Right kidney (tissue), 9 donors: ENCODE results near the gene IFT122.
A peak's percentile ranks its signal among the peaks of the same experiment; 100 is the strongest.
"Not testable (repeated sequence)": the region's sequence is repeated elsewhere in the genome, so short reads cannot be mapped to it uniquely, and the experiment has no call there.

Source experiments
- DNase-seq: peaks from one replicate; pipeline ENCODE4 v3.0.0-alpha.2; 2016
- long read RNA-seq, 8 donors: transcript quantifications; one replicate each; lab custom pipeline, GENCODE V29; 2026

Gene IFT122, protein sequence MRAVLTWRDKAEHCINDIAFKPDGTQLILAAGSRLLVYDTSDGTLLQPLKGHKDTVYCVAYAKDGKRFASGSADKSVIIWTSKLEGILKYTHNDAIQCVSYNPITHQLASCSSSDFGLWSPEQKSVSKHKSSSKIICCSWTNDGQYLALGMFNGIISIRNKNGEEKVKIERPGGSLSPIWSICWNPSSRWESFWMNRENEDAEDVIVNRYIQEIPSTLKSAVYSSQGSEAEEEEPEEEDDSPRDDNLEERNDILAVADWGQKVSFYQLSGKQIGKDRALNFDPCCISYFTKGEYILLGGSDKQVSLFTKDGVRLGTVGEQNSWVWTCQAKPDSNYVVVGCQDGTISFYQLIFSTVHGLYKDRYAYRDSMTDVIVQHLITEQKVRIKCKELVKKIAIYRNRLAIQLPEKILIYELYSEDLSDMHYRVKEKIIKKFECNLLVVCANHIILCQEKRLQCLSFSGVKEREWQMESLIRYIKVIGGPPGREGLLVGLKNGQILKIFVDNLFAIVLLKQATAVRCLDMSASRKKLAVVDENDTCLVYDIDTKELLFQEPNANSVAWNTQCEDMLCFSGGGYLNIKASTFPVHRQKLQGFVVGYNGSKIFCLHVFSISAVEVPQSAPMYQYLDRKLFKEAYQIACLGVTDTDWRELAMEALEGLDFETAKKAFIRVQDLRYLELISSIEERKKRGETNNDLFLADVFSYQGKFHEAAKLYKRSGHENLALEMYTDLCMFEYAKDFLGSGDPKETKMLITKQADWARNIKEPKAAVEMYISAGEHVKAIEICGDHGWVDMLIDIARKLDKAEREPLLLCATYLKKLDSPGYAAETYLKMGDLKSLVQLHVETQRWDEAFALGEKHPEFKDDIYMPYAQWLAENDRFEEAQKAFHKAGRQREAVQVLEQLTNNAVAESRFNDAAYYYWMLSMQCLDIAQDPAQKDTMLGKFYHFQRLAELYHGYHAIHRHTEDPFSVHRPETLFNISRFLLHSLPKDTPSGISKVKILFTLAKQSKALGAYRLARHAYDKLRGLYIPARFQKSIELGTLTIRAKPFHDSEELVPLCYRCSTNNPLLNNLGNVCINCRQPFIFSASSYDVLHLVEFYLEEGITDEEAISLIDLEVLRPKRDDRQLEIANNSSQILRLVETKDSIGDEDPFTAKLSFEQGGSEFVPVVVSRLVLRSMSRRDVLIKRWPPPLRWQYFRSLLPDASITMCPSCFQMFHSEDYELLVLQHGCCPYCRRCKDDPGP
- long read RNA-seq, donor 1, partial matches to known transcripts, result 6 of 7 reads
- long read RNA-seq, donor 1, other reads (novel, unspliced or antisense), result 0 of 7 reads
- long read RNA-seq, donor 2, result 0 reads
- long read RNA-seq, donor 3, partial matches to known transcripts, result 0 of 2 reads
- long read RNA-seq, donor 3, other reads (novel, unspliced or antisense), result 0 of 2 reads
- long read RNA-seq, donor 4, partial matches to known transcripts, result 5 of 10 reads
- long read RNA-seq, donor 4, other reads (novel, unspliced or antisense), result 0 of 10 reads
- long read RNA-seq, donor 5, transcript IFT122-227 (6 exons, 2,854 nt), result major isoform, 5 of 6 reads
- long read RNA-seq, donor 5, partial matches to known transcripts, result 0 of 6 reads
- long read RNA-seq, donor 5, other reads (novel, unspliced or antisense), result 0 of 6 reads
- long read RNA-seq, donor 6, partial matches to known transcripts, result 10 of 14 reads
- long read RNA-seq, donor 6, other reads (novel, unspliced or antisense), result 0 of 14 reads
- long read RNA-seq, donor 7, partial matches to known transcripts, result 0 of 4 reads
- long read RNA-seq, donor 7, other reads (novel, unspliced or antisense), result 0 of 4 reads
- long read RNA-seq, donor 8, partial matches to known transcripts, result 0 of 5 reads
- long read RNA-seq, donor 8, other reads (novel, unspliced or antisense), result 0 of 5 reads

DNA sequence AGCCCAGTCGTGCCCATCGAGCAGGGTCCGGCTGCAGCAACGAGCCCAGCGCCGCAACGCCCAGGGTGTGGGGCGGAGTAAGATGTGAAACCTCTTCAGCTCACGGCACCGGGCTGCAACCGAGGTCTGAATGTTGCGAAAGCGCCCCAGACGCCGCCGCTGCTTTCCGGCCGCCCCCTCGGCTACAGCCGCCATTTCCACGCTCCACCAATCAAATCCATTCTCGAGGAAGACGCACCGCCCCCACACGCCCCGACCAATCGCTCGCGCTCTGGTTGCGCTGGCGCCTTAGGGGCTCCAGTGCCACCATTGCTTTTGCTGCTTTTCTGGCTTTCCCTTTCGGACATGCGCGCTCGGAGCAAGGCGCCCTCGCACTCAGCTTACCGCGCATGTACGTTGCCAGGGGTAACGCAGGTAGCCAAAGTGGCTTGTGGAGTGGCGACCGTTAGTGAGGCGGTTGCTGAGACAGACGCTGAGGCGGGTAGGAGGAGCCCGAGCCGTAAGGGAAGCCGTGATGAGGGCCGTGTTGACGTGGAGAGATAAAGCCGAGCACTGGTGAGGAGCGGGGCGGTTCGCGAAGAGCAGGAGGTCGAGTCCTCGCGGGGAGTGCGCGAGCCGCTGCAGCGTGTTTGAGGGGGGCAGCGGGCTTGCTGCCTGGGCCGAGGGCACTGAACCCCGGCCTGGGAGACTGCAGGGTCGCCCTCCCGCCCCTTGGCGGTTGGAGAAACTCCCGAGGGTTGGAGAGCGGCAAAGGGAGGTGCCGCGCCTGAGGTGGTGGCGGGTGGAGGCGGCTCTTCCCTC is at the start of gene IFT122, which contains the start of gene MBD4:
TSS of gene IFT122 (plus strand) at position 408 of the 801 bp plus-strand sequence. CDS start at position 515, 107 bp downstream.
TSS of gene MBD4 (minus strand) at position 132 of the 801 bp plus-strand sequence. CDS start at position 17, 115 bp downstream.
- DNase-seq, result peak; percentile 91

DNA sequence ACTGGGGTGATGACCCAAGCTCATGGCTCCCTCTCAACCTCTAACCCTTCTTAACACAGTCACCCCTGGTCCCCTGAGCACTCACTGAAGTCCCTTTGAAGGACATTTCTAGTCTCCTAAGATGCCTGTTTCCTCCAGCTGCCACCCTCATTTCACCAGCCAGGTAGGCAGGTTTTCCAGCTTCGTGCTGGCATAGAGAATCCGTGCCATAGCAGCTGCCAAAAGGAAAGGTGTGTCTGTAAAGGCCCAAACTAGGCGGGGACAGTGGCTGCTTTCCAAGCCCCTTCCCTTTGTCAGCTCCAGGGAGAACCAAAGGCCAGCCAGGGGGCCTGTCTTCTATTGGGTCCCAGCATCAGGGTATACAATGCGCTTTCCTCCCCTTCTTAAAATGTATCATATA is 48.4 kb upstream of the IFT122 start:
- DNase-seq, result not testable (repeated sequence)

DNA sequence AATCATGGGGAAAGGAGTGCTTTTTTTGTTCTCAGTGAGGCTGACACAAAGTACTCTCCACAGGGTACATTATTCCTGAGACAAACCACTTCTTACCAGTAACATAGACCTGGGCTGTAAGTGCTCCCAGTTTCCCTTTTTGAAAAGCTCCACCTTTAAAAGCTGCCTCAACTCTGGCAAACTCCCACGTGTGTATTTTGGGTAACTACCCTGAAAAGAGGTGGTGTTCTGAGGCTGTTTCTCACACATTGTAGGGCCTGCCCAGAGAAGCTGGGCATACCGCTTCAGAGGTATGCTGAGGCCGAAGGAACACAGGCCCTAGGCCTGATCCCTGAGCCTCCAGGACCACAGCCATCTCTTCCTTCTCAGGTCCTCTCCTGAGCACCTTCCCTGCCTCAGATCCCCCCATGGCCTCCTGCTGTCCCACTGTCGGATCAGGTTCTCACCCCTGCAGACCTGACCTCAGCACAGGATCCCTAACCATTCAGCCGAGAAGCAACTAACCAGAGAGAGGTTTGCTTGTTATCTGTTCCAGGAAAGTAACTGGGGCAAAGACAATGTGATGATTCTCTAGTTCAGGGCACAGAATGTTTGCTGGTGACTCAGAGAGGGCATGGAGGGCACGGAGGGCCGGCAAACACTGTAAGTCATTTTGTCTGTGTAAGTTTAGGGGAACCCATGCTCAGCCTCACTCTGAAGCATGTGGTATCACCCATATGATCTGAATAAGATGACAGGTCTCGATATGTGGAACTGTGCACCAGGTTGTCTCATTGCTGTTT is 47.7 kb upstream of the IFT122 start:
- not testable (repeated sequence) for DNase-seq

DNA sequence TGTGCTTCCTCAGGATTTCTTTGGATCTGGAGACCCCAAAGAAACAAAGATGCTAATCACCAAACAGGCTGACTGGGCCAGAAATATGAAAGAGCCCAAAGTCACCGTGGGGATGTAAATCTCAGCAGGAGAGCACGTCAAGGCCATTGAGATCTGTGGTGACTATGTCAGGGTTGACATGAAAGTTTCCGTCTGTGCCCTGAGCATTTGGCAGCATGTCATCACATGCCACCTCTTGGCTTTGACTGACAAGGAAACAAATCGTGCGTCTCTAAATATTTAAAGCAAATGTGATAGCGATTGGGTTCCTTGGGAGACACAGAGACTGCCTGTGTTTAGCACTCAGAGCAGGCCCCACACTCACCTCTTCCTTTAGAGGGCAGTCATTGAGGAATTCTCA is 46.8 kb upstream of the IFT122 start:
- no peak for DNase-seq

DNA sequence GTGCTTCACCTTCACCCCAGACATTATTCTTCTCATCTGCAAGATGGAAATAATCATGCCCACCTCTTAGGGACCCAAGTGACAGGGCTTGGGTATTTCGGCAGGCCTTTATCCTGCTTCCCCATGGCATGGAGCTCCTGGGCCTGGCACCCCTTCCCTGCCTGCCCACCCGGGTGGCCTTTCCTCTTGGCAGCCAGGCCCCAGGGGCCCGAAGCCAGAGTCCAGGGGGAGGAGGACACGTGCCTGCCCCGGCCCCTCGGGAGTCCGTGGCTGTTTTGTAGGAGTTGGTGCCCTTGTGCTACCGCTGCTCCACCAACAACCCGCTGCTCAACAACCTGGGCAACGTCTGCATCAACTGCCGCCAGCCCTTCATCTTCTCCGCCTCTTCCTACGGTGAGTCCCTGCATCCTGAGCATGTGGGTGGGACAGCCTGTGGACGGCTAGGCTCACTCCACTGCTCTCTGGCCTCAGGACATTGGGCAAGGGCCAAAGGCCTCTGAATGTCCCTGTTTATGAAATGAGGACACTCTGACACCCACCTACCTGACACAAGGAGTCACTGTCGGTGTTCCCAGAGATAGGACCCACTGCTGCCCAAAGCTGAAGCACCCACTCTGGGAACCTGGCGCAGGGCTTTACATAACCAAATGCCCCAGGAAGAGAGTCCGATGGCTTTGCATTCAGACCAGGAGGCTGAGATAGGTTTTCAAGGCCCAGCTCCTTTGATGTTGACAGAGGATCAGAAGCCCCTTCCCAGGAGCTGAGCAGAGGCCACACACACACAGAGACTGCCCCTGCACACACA is 46.1 kb upstream of the IFT122 start:
- DNase-seq, result not testable (repeated sequence)

DNA sequence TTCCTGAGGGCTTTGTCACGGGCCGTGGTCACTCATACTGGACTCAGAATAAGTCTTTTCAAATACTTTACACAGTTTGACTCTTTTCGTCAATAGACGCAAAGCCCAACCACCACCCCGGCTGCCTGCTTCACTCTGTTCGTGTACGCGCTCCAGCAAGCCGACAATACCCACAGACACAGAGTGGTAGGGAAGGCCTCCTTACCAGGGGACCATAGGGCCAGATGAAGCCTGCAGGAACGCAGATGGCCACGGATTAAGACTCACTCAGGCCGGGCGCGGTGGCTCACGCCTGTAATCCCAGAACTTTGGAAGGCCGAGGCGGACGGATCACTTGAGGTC is 41.2 kb upstream of the IFT122 start:
- no peak for DNase-seq

DNA sequence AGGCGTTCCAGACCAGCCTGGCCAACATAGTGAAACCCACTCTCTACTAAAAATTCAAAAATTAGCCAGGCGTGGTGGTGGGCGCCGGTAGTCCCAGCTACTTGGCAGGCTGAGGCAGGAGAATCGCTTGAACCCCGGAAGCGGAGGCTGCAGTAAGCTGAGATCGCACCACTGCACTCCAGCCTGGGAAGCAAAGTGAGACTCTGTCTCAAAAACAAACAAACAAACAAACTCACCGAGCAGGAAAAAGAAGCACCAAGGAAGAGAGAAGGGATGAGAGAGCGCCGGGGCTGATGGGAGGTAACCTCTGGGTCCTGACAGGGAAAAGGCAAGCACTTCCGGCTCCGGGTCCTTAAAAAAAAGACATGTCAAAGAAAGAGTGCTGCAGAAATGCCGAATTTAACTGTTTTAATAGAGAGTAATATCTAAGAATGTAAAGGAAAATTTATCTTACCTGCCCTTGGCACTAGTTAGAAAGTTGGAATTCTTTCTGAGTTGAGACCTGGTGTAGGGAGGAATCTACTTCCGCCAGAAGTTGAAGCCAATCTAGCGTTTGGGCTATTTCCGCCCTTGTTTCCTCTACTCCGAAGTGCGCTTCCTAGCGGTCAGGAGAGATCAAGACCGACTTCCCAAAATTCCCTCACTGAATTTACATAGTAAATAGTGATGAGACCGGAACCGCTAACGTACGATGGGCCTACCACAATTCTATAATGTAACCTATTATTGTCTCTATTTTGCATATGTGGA is 40.7 kb upstream of the IFT122 start:
- DNase-seq, result peak; percentile 92

DNA sequence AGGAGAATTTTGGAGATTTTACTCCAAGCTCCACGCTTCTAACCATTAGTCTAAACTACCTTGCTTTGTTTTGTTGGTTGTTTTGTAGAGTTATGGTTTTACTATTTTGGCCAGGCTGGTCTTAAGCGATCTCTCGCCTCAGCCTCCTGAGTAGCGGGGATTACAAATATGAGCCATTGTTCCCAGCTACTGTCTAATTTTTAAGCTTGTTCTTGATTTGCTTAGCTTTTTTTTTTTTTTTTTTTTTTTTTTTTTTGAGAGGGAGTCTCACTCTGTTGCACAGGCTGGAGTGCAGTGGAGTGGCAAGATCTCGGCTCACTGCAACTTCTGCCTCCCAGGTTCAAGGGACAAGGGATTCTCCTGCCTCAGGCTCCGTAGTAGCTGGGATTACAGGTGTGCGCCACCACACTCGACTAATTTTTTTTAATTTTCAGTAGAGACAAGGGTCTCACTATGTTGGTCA is 40.1 kb upstream of the IFT122 start:
- DNase-seq, result no peak

DNA sequence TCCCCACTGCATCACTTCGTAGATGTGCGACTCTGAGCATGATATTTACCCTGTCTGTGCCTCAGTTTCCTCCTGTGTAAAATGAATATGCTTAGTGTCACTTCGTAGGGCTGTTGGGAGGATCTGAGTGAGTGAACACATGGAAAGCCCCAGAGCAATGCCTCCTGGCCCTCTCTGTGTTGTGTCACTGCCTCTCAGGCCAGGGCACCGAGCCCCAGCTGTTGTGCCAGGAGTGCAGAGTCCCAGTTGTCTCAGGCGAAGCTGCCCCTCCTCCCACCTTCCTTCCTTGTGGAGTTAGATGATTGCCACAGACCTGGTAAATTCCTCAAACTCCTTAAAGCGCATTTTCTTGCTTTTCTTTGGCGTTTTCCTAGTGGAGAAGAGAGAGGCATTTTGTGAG is 37.8 kb upstream of the IFT122 start:
- no peak for DNase-seq

DNA sequence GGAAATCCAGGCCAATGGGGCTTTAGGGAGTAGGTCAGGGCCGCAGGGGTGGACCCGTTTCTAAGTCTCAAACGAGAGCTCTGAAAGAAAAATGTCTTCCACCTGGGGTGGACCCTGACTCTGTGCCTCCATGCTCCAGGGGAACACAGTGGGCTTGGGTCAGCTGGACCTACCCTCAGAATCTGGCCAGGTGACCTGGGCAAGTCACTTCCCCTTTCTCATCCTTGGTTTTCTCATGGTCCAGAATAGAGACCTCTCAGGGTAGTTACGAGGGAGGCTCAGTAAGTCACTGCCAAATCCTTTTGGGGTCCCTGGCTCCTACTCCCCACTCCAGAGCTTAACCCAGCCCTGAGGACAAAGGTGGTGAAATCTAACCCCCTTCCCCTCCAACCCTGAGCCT is 37.4 kb upstream of the IFT122 start:
- DNase-seq, result no peak

DNA sequence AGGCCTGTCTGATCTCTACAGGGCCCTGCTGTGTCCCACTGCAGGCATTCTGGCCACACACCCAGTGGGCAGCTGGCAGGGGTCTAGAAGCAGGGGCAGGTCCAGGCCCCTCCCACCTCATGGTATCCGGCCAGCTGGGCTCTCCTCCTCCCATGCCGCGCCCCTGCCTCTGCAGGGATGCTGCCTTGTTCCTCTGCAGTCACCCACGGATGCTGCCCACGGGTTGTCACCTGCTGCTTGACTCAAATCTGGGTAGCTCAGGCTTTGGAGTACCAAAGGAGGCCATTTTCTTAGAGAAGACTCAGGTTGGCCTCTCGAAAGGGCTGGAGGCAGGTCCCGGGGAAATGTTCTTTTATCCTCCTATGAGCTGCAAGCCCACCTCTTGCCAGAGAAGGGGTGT is 36.6 kb upstream of the IFT122 start:
- DNase-seq, result no peak

DNA sequence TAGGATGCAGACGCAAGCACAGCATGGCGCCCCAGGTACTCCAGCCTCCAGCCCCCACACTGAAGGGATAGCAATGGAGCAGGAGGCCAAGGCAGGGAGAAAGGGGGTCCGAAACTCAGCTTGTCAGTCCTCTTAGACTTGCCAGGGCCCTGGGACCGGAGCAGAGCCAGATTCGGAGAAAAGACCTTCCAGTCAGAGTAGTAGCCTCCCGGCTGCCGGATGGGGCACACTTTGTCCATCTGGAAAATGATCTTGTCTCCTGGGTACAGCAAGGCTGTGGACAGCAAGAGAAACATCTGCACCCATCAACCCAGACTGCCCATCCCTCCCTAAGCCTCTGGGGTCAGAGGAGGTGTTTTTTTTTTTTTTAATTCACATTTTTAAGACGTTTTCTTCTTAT is 35.9 kb upstream of the IFT122 start:
- no peak for DNase-seq

DNA sequence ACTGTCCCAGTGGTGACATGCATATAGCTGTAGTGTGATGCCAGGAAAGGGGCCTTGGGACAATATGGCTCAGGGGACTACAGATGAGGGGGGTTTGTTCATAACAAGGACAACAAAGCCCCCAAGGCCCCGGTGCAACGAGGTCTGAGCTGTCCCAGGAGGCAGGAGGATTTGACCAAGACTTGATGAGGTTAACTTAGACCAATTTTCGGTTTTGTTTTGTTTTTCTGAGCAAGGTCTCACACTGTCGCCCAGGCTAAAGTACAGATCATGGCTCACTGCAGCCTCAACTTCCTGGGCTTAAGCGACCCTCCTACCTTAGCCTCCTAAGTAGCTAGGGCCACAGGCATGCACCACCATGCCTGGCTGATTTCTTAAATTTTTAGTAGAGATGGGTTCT is 35.4 kb upstream of the IFT122 start:
- DNase-seq, result no peak

DNA sequence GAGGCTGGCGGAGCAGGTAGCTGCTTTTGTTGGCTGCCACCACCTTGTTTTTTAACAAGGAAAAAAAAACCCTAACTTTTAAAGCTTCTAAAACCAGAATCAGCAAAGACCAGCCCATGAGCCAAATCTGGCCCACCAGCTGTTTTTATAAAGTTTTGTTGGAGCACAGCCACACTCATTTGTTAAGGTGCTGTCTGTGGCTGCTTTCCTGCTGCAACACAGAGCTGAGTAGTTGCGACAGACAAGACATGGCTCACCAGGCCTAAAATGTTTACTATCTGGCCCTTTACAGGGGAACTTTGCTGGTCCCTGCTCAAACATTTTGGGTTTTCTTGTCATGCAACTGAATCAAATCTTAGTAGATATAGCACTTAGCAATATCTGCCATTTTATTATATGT is 30.5 kb upstream of the IFT122 start:
- no peak for DNase-seq

DNA sequence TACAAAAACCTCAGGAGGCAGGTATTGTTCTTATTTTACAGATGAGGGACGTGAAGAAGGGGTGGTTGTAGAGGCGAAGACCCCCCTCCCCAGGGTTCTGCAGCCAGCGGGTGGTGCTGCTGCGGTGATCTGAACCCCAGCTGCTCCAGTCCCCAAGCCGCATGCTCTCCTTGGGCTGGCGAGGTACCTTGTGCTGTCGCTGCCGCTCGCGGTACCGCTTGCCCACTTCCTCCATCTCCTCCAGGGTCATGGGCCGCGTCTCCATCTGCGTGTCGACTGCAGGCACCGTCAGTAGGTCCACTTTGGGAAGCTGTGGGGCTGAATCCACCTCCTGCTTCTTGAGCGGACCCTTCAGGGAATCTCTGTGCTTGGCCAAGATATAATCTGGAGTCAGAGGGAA is 29.1 kb upstream of the IFT122 start:
- DNase-seq, result no peak

DNA sequence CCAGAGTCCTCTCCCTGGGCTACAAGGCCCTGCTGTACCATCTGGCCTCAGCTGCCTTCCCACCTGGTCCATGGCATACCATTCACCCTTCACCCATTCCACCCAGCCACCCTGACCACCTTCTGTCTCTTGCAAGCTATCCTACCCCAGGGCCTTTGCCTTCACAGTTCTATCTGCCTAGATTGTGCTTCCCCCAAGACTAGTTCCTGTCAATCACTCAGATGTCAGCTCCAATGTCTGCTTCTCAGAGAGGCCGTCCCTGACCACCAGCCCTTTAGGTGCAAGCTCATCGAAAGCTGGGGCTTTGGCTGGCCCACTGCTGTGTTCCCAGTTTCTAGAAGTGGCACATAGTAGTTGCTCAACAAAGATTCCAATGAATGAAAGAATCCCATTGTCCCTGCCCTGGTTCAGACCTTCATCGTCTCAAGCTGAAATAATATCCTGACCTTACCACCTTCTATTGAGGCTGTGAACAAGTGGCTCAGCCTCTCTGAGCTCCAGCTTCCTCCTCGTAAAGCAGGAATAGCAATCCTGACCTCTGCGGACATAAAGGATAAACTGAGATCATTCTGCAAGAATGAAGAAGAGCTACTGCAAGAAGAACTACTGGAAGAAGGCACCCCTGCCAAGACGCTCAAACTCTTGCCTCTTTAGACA is 27.4 kb upstream of the IFT122 start:
- no peak for DNase-seq

DNA sequence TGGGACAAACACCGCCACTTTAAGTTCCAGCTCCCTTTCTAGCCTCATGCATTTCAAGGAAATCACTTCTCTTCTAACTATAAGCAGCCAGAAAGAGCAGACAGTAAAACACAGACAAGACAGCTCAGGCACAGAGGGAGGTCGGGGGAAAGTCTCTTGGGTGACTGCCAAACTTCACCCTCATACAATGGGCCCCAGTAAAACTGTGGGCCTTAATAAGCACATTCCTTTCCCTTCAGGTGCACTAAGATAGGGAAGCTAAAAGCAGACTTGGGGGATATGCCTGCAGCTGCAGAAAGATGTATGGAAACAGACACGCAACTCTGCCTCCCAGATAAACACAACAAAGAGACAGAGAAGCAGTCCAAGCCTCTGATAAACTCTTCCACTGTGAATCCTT is 26.8 kb upstream of the IFT122 start:
- not testable (repeated sequence) for DNase-seq
